Measurements from ENCODE around the gene TSHZ1. TPM values are rescaled to one million over a fixed set of nuclear protein-coding genes. Genes with fewer than 3 reads are reported as not detected.

The TSHZ1 gene
- 1.2 and 3.6 TPM in 2 replicates for total RNA-seq

DNA sequence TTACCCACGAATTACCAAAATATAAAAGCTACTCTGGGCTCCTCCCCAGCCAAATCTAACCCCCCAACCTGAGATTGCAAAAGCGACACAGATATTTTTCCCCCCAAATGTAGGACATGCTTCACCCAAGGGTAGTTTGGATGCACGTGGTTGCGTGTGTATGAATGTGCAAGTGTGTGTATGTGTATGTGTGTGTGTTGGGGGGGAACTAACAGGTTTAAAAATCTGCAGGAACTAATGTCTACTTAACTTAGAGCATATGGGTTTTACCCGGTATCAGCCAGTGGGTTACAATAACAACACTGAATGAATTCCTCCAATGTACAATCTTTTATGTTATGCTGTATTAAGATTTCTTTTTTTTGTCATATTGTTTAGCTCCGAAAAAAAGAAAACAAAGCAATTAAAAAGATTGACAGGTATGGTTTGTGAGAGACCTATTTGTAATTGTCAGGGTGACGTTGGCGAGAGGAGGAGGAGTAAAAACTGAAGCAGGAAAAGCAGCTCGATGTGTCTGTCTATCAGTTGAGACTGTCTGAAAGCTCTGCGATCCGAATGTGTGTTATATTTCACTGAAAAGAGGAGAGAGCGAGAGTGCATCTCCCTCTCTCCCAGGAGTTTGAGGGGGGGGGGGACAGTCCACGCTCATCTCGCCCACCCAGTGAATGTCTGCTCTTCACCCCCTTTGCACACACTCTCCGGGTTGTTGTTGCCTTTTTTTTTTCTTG, at the start of gene TSHZ1:
TSHZ1 (plus strand) TSS at position 524 of the 728 bp plus-strand sequence. CDS start 1,080 bp downstream, outside the sequence.

GRCh38 chr18:75209129-75209950, 1.3 kb upstream of the TSHZ1 start, which contains the start of gene PTGR3:
Gene PTGR3, minus strand, starts transcription at chr18:75209139. Its CDS starts 81 bp downstream, at chr18:75209058.

Other genes starting within 250 kb of the TSHZ1 start
- 5.5 and 7.0 TPM in 2 replicates for gene PTGR3, start 1.7 kb upstream of the TSHZ1 start, total RNA-seq
- under 0.01 TPM in 1 of 2 replicates, not detected in the other for gene SMIM21, start 216.9 kb downstream of the TSHZ1 start, total RNA-seq

Data from tracheal epithelial cell (primary cell).